ENCODE measurements around the gene TGOLN2.
"Not testable (repeated sequence)": the region's sequence is repeated elsewhere in the genome, so short reads cannot be mapped to it uniquely, and the experiment has no call there.

- TF ChIP-seq POLR2AphosphoS5 (IDR thresholded peaks at IDR 0.05; ENCODE audit: insufficient read depth, low read depth, low read length); CTCF (IDR thresholded peaks at IDR 0.05; ENCODE audit: extremely low read depth in 1 of 2, insufficient read depth in 1 of 2, low read depth in 1 of 2, low read length in 2 of 2); MAX (IDR thresholded peaks at IDR 0.05; ENCODE audit: insufficient read depth, insufficient read length); POLR2A (IDR thresholded peaks at IDR 0.05; ENCODE audit: low read depth, low read length); EZH2 (IDR thresholded peaks at IDR 0.05; ENCODE audit: borderline replicate concordance, low read depth, low read length, severe bottlenecking); JUN (IDR thresholded peaks at IDR 0.05; ENCODE audit: borderline replicate concordance, insufficient read depth, insufficient read length, low read depth); FOS (IDR thresholded peaks at IDR 0.05; ENCODE audit: borderline replicate concordance, insufficient read depth, low read length); MYC (IDR thresholded peaks at IDR 0.05; ENCODE audit: low read depth, low read length); GATA2 (IDR thresholded peaks at IDR 0.05; ENCODE audit: insufficient read depth, insufficient read length, low read depth, low read length): not testable (repeated sequence)
Measured at GRCh38 chr2:85333877-85334276, 6.1 kb upstream of the TGOLN2 start.

Measured in endothelial cell of umbilical vein (primary cell).